Tibial nerve (tissue), 4 donors: ENCODE measurements around the gene TMEM19. TPM values are rescaled to one million over a fixed set of nuclear protein-coding genes. Genes with fewer than 3 reads are reported as not detected.
A peak's percentile ranks its signal among the peaks of the same experiment; 100 is the strongest.

Experiments used
- DNase-seq, 2 donors: peaks; one replicate each; pipeline ENCODE4 v3.0.0-alpha.2; 2019; ENCODE audit warnings: low spot score in 2 of 2
- H3K27ac ChIP-seq, 4 donors: fragments of 200-600 bp; sonication (generic) in 3 of 4; one replicate each; pipeline ENCODE4 v1.5.1; 2017 to 2019; ENCODE audit warnings: mild to moderate bottlenecking in 1 of 4
- H3K27me3 ChIP-seq, 2 donors: fragments of 200-600 bp; sonication (generic) in 1 of 2; one replicate each; pipeline versions ENCODE4 v1.5.1 to v1.6.0; 2017 to 2019
- H3K36me3 ChIP-seq, 3 donors: fragments of 200-600 bp; sonication (generic); one replicate each; pipeline ENCODE4 v1.5.1; 2018 to 2019
- H3K4me1 ChIP-seq, 4 donors: fragments of 200-600 bp; sonication (generic) in 3 of 4; one replicate each; pipeline ENCODE4 v1.5.1; 2017 to 2019
- H3K4me3 ChIP-seq, 4 donors: fragments of 200-600 bp; sonication (generic) in 3 of 4; one replicate each; pipeline ENCODE4 v1.5.1; 2017 to 2019; ENCODE audit warnings: mild to moderate bottlenecking in 1 of 4, moderate library complexity in 1 of 4
- H3K9me3 ChIP-seq, 4 donors: fragments of 200-600 bp; sonication (generic) in 3 of 4; one replicate each; pipeline ENCODE4 v1.5.1; 2017 to 2019
- EP300 ChIP-seq, 2 donors: sonication (generic); formaldehyde crosslinking; IDR thresholded peaks; one replicate each; pipeline ENCODE4 v1.6.1; 2017; ENCODE audit warnings: antibody characterized with exemption in 2 of 2, mild to moderate bottlenecking in 1 of 2
- POLR2A ChIP-seq, 2 donors: fragments of 450-650 bp; IDR thresholded peaks; one replicate each; pipeline ENCODE4 v1.6.1; 2017; ENCODE audit warnings: antibody characterized with exemption in 2 of 2, mild to moderate bottlenecking in 2 of 2, moderate library complexity in 2 of 2
- WGBS, 2 donors: methylation state at CpG; one replicate each; pipeline ENCODE4 v1.1.5; 2018; 5-methylcytosine and 5-hydroxymethylcytosine counted together
- total RNA-seq, 4 donors: library from RNA; depleted of rRNA; stranded (reverse); fragments of >200 nt; gene quantifications; one replicate each; pipeline ENCODE4 v1.1.0, GENCODE V29; 2016
- TF ChIP-seq, protein P1 (sequence below), 5 experiments: fragments of 200-600 bp in 3 of 5; fragments of 450-650 bp in 2 of 5; sonication (generic) in 3 of 5; IDR thresholded peaks; one replicate each; pipeline ENCODE4 v1.5.1; 2016 to 2019; ENCODE audit warnings: antibody characterized with exemption in 5 of 5, mild to moderate bottlenecking in 3 of 5, moderate library complexity in 2 of 5

TMEM19 gene
- total RNA-seq, 4 donors from 2014 or later, result 9.3 to 17.6 (median 16.0) TPM

DNA sequence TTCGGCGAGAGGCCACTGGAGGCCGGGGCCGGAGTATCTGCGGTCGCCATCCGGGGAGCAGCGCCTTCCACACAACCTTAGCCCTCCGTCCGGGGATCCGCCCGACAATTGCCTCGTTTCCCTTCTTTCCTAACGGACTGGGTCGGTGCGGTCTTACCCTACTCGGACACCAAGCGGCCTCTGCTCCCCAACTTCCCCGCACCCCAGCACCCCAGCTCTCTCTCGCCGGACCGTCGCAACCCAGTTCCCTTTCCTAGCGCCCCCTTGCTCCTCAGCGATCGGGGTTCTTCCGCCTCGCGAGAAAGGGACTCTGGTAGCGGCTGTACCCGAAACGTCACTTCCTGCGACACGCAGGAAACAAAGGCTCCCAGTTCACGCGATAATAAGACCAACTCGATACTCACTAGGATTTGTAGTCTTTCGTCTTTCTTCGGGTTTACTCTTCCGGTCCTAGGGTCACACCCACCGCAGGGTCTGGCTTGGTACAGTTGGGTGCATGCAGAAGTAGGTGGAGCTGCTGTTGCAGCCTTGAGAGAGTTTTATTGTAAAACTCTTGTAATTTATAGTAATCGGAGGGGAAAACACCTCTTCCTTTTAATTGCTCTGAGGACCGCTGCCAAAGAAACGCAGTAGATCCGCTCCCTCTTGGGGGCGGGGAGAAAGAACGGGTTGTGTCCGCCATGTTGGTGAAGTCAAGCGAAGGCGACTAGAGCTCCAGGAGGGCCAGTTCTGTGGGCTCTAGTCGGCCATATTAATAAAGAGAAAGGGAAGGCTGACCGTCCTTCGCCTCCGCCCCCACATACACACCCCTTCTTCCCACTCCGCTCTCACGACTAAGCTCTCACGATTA lies 22.1 kb upstream of the TMEM19 start, which contains the start of the genes THAP2 and ZFC3H1:
Gene THAP2 (plus strand): TSS at position 741 of the 850 bp plus-strand sequence. CDS start 209 bp downstream, outside the sequence.
Gene ZFC3H1 (minus strand): TSS at position 288 of the 850 bp plus-strand sequence. CDS start 238 bp downstream, at position 50.
- Histone ChIP-seq H3K27me3 (no peaks in the 10 kb centered on the region), H3K9me3 (no peaks in the 10 kb centered on the region), H3K4me1 (peaks cover 0 to 41% (median 17%) of the 10 kb centered on the region in 4 donors), H3K36me3 (peaks cover 0 to 9% (median 0%) of the 10 kb centered on the region in 3 donors), H3K4me3 (peak within 1 kb of the TSS; percentile 79 to 94 (median 84)), H3K27ac (peak within 1 kb of the TSS; percentile 83 to 95 (median 93))
- peak; percentile 74 to 97 for TF ChIP-seq EP300 (IDR thresholded peaks at IDR 0.05)
- TF ChIP-seq, protein P1, sequence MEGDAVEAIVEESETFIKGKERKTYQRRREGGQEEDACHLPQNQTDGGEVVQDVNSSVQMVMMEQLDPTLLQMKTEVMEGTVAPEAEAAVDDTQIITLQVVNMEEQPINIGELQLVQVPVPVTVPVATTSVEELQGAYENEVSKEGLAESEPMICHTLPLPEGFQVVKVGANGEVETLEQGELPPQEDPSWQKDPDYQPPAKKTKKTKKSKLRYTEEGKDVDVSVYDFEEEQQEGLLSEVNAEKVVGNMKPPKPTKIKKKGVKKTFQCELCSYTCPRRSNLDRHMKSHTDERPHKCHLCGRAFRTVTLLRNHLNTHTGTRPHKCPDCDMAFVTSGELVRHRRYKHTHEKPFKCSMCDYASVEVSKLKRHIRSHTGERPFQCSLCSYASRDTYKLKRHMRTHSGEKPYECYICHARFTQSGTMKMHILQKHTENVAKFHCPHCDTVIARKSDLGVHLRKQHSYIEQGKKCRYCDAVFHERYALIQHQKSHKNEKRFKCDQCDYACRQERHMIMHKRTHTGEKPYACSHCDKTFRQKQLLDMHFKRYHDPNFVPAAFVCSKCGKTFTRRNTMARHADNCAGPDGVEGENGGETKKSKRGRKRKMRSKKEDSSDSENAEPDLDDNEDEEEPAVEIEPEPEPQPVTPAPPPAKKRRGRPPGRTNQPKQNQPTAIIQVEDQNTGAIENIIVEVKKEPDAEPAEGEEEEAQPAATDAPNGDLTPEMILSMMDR (IDR thresholded peaks at IDR 0.05), result peak in 4 of 5 experiments; percentile 16 to 41 (median 25)
- TF ChIP-seq POLR2A (IDR thresholded peaks at IDR 0.05), result peak; percentile 84 to 91
- 1% methylated on average over 57 of the region's 57 CpGs for WGBS, 2 donors
- DNase-seq, result peak; percentile 82 to 94

DNA sequence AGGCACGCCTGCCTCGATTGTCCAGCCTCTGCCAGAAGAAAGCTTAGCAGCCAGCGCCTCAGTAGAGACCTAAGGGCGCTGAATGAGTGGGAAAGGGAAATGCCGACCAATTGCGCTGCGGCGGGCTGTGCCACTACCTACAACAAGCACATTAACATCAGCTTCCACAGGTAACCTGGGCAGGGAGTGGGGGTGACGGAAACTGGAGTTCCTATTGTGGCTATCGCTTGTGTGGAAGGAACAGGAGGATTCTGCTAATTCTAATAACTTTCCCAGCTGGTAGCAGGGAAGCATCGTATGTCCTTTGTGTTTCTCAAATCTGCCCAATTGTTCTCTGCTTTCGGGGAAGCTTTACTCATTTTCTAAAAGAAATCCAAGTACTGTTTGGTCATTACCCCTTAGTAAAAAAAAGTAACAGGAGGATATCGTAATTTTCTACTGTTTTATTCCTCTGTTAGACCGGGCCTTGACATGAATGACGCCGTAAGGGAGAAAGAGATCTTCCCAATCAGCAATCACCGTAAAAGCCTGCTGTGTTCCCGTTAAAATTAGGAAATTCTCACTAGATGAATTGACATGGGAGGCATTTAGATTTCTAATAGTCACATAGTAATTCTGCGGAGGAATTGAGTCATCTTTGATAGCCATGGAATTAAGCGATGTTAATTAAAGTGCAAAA lies 21.3 kb upstream of the TMEM19 start:
- WGBS, 2 donors, result 0% methylated on average over 20 of the region's 20 CpGs
- Histone ChIP-seq H3K4me1 (peaks cover 0 to 41% (median 17%) of the 10 kb centered on the region in 4 donors), H3K27ac (peak overlapping the region; percentile 83 to 94 (median 93)), H3K9me3 (no peaks in the 10 kb centered on the region), H3K4me3 (peak overlapping the region; percentile 79 to 94 (median 84)), H3K36me3 (peaks cover 0 to 1% (median 0%) of the 10 kb centered on the region in 3 donors), H3K27me3 (no peaks in the 10 kb centered on the region)
- no peak for DNase-seq
- no peak for TF ChIP-seq EP300 (IDR thresholded peaks at IDR 0.05)
- no peak for TF ChIP-seq POLR2A (IDR thresholded peaks at IDR 0.05)
- TF ChIP-seq, protein P1 (IDR thresholded peaks at IDR 0.05), result no peak

DNA sequence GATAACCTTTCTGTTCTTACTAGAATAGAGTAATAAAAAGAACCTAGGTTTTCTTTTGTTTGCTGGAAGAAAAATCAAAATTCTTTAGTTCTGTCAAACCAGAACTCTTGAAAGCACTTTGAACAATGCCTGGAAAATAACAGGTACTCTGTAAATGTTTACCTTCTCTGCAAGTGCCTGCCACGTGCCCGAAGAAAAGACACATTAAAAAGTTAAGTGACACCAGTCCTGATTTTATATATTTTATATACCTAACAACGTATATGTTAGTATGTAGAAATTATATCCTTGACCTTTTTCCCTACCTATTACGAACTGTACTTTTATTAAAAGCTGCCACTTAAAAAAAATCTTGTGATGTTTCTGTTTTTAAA lies 20.8 kb upstream of the TMEM19 start:
- TF ChIP-seq, protein P1 (IDR thresholded peaks at IDR 0.05), result no peak
- TF ChIP-seq EP300 (IDR thresholded peaks at IDR 0.05) (no peak), POLR2A (IDR thresholded peaks at IDR 0.05) (no peak)
- H3K9me3 ChIP-seq, result no peaks in the 10 kb centered on the region
- H3K27ac ChIP-seq, result peak overlapping the region; percentile 83 to 94 (median 93)
- peak overlapping the region; percentile 79 to 94 (median 84) for H3K4me3 ChIP-seq
- peaks cover 0 to 38% (median 17%) of the 10 kb centered on the region in 4 donors for H3K4me1 ChIP-seq
- DNase-seq, result no peak
- WGBS, 2 donors, result 14 to 28% methylated on average over 4 of the region's 4 CpGs
- no peaks in the 10 kb centered on the region for H3K27me3 ChIP-seq
- no peaks in the 10 kb centered on the region for H3K36me3 ChIP-seq

DNA sequence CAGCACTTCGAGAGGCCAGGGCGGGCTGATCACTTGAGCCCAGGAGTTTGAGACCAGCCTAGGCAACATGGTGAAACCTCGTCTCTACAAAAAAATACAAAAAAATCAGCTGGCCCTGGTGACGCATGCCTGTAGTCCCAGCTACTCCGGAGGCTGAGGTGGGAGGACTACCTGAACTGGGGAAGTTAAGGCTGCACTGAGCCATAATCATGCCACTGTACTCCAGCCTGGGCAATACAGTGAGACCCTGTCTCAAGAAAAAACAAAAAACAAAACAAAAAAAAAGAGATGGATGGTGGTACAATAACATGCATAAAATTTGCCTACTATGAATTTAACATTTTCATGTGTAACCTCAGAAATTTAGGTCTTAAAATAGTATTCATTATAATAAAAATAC lies 19.6 kb upstream of the TMEM19 start:
- no peak for DNase-seq
- Histone ChIP-seq H3K4me1 (peaks cover 0 to 26% (median 13%) of the 10 kb centered on the region in 4 donors), H3K4me3 (no peak overlapping the region), H3K27ac (no peak overlapping the region), H3K27me3 (no peaks in the 10 kb centered on the region), H3K9me3 (no peaks in the 10 kb centered on the region), H3K36me3 (no peaks in the 10 kb centered on the region)
- TF ChIP-seq EP300 (IDR thresholded peaks at IDR 0.05) (no peak), POLR2A (IDR thresholded peaks at IDR 0.05) (no peak)
- TF ChIP-seq, protein P1 (IDR thresholded peaks at IDR 0.05), result no peak
- WGBS, 2 donors, result 92% methylated on average over 5 of the region's 5 CpGs
